ENCODE measurements around the gene TNFRSF4.
"Not testable (repeated sequence)": the region's sequence is repeated elsewhere in the genome, so short reads cannot be mapped to it uniquely, and the experiment has no call there.

TNFRSF4 gene

GRCh38 chr1:1198423-1199140 lies 15.4 kb downstream of the TNFRSF4 start:
- TF ChIP-seq, protein P1, sequence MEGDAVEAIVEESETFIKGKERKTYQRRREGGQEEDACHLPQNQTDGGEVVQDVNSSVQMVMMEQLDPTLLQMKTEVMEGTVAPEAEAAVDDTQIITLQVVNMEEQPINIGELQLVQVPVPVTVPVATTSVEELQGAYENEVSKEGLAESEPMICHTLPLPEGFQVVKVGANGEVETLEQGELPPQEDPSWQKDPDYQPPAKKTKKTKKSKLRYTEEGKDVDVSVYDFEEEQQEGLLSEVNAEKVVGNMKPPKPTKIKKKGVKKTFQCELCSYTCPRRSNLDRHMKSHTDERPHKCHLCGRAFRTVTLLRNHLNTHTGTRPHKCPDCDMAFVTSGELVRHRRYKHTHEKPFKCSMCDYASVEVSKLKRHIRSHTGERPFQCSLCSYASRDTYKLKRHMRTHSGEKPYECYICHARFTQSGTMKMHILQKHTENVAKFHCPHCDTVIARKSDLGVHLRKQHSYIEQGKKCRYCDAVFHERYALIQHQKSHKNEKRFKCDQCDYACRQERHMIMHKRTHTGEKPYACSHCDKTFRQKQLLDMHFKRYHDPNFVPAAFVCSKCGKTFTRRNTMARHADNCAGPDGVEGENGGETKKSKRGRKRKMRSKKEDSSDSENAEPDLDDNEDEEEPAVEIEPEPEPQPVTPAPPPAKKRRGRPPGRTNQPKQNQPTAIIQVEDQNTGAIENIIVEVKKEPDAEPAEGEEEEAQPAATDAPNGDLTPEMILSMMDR (conservative IDR thresholded peaks at IDR 0.05; ENCODE audit: low read depth, low read length): no peak
- no peak overlapping the region for H3K4me3 ChIP-seq (ENCODE audit: low read length)
- no peak for DNase-seq (ENCODE audit: low read depth)

DNA sequence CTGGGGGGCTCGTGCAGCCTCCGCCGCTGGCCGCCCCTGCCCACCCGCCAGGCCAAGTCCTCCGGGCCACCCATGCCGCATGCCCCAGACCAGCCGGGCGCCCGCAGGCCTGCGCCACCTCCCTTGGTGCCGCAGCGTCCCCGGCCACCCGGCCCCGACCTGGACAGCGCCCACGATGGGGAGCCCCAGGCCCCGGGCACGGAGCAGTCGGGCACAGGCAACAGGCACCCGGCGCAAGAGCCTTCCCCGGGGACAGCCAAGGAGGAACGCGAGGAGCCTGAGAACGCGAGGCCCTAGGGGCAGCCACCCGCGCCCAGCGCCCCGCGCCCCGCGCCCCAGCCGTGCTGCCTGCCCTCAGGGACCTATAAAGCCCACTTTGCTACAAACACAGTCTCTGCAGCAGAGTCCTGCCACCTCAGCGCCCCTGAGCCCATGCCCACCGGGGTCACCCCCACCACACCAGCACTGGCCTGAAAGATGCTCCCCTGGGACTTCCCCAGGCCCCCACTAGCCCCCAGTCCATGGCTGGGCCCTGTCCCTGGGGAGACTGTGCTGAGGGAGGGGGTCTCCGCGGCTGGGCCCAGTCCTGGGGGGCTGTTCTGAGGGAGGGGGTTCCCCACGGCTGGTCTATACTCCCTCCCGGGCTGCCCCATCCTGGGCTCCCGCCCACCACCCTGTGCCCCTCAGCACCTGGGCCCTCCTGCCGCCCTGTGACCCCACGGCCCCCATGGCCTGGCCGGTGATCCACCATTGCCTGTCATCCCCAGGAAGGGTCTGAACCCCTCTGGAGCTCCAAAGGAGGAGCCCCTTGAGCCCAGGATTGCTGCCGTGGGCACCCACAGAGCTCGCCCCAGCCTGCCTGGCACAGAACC lies 16.2 kb downstream of the TNFRSF4 start:
- no peak for DNase-seq (ENCODE audit: low read depth)
- TF ChIP-seq, protein P1 (conservative IDR thresholded peaks at IDR 0.05; ENCODE audit: low read depth, low read length): no peak
- H3K4me3 ChIP-seq (ENCODE audit: low read length): no peak overlapping the region

DNA sequence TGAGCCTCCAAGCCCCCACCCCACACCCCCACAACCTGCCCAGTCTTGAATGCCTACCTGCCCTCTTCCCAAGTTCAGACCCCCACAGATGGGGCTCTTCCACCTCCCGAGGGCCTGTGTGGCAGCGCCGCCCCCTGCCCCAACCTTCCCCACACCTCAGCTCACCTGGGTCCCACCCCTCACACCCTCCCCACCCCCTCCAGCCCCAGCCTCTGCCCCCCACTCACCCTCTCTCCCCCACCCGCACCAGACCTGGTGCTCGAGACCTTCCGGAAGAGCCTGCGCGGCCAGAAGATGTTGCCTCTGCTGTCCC lies 16.8 kb downstream of the TNFRSF4 start:
- TF ChIP-seq, protein P1 (conservative IDR thresholded peaks at IDR 0.05; ENCODE audit: low read depth, low read length): no peak
- DNase-seq (ENCODE audit: low read depth): no peak
- H3K4me3 ChIP-seq (ENCODE audit: low read length): no peak overlapping the region

DNA sequence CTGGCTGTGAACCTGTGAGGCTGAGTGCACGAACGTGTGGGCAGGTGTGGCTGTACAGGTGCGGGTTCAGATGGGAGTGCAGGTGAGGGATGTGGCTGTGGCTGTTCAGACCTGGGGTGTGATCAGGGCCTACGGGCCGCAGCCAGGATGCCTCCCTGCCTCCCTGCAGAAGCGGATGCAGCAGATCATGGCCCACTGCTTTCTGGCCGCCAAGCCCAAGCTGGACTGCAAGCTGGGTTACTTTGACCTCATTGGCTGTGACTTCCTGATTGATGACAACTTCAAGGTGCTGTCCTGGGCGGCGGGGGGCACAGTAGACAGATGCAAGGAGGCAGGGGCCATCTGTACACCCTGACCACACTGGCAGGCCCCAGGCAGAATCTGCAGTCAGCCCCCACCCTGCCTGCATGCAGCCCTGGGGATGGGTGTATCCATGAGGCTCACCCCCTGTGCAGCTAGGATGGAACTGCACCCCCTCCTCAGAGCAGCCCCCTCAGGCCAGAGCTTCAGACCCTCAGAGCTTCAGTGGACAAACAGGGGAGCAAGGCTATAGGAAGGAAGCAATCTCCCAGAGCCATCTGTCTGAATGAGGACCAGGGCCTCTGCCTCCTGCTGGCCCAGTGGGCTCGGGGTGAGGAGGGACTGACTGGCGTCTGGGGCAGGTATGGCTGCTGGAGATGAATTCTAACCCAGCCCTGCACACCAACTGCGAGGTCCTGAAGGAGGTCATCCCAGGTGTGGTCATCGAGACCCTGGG lies 17.3 kb downstream of the TNFRSF4 start:
- no peak overlapping the region for H3K4me3 ChIP-seq (ENCODE audit: low read length)
- DNase-seq (ENCODE audit: low read depth): no peak
- TF ChIP-seq, protein P1 (conservative IDR thresholded peaks at IDR 0.05; ENCODE audit: low read depth, low read length): no peak

DNA sequence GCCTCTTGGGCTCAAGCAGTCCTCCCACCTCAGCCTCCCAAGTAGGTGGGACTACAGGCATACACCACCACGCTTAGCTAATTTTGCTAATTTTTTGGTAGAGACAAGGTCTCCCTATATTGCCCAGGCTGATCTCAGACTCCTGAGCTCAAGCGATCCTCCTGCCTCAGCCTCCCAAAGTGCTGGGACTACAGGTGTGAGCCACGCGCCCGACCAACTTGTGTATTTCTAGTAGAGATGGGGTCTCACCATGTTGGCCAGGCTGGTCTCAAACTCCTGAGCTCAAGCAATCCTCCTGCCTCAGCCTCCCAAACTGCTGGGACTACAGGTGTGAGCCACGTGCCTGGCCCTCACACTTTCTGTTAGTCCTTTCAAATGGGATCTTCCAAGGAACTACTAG lies 18.2 kb downstream of the TNFRSF4 start:
- H3K4me3 ChIP-seq (ENCODE audit: low read length); DNase-seq (ENCODE audit: low read depth): not testable (repeated sequence)

- no peak overlapping the region for H3K4me3 ChIP-seq (ENCODE audit: low read length)
- TF ChIP-seq, protein P1 (conservative IDR thresholded peaks at IDR 0.05; ENCODE audit: low read depth, low read length): no peak
- no peak for DNase-seq (ENCODE audit: low read depth)
Measured at GRCh38 chr1:1194723-1195122, 19.2 kb downstream of the TNFRSF4 start.

GRCh38 chr1:1191734-1192133 lies 22.2 kb downstream of the TNFRSF4 start:
- TF ChIP-seq, protein P1 (conservative IDR thresholded peaks at IDR 0.05; ENCODE audit: low read depth, low read length): no peak
- no peak for DNase-seq (ENCODE audit: low read depth)
- H3K4me3 ChIP-seq (ENCODE audit: low read length): no peak overlapping the region

All from retinal pigment epithelial cell (primary cell).